ENCODE measurements around the gene CDC42BPA.
"Not testable (repeated sequence)": the region's sequence is repeated elsewhere in the genome, so short reads cannot be mapped to it uniquely, and the experiment has no call there.

Gene CDC42BPA

DNA sequence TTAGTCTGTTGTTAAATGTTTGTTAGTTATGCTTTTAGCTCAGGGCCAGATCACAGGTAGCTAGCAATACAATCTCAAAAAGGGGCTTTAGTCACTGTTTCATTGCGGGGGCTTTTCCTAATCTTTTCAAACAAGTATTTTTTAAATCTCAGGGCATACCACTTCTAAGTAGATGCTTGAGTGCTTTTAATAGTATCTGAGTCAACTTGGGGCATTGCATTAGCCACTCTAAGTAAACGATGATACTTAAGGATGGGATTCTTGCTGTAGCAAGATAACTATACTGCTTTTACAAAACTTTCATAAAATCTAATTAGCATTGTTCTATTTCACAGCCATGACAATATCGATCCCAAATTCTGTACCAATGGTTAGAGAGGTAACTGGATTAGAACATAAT, 11.6 kb downstream of the CDC42BPA start:
- no peak for DNase-seq (ENCODE audit: low spot score)

DNA sequence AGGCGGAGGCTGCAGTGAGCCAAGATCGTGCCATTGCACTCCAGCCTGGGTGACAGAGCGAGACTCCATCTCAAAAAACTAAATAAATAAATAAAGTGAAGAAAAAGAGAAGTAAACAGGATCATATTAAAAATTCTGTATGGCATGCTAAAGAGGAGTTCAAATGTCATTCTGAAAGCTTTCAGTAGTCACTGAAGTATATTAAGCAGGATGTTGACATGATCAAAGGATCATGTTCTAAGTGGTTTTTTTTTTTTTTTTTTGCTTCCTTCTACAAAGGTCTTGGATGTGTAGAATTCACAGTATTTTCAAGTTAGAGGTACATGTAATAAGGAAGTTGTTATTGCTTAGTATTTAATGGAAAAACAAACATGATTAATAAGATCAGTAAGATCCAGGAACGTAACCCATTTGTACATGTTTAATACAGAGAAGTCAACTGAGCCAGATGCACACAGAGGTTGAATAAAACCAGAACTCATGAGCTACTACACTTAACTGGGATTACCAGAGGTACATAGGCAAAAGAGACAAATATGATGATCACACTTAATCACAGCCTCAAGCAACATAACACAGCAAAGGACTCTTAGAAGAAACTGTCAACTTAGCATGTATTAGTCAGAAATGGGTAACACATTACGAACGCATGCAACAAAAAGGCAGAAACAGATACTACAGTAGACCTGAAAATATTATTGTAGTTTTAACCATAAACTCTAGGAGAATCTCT, 12.2 kb downstream of the CDC42BPA start:
- DNase-seq (ENCODE audit: low spot score) = no peak

DNA sequence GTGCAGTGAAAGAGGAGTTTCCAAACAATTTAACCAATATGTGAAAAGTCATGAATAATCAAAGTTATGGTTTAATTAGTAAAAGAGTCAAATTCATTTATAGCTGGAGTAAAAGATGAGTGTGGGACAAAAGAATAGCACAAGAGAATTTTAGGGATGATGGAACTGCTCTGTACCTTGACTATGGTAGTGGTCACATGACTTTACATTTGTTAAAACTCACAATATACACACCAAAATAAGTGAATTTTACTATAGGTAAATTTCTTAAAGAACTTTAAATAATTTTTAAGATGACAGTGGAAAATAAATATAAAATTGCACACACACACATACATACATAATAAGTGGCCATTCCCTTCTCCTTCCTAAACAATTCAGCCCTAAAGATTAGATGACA, 13.6 kb downstream of the CDC42BPA start:
- no peak for DNase-seq (ENCODE audit: low spot score)

DNA sequence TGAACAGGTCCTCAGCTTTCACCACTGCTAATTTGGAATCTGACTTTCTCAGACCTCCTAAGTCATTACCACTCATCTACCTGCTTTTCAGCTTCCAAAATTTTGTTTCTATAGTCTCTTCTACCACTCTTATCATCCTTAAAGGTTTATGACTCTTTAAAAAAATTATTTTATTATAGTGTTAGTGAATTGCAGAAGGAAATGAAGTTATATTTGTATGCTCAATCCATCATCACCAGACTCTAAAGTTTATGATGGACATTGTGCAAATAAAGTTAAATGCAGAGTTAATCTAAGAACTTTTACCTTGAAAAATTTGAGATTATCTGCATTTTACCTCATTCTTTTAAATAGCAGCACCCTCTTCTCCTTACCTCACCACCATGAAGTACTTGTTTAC, 14.6 kb downstream of the CDC42BPA start:
- DNase-seq (ENCODE audit: low spot score) = no peak

DNA sequence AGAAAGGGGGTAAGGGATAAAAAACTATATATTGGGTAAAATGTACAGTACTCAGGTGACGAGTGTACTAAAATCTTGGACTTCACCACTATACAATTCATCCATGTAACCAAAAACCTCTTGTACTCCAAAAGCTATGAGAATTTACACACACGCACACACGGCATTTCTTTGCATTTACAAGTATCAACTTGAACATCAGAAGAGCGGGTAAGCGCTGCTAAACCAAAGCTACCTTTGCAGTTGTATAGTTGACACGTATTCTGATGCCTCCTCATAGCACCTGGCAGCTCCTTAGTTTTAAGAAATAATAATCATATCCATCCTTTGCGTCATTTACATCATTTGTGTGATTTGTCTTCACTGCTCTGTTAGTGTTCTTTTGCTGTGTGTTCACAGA, 17.6 kb downstream of the CDC42BPA start:
- DNase-seq (ENCODE audit: low spot score) = no peak

DNA sequence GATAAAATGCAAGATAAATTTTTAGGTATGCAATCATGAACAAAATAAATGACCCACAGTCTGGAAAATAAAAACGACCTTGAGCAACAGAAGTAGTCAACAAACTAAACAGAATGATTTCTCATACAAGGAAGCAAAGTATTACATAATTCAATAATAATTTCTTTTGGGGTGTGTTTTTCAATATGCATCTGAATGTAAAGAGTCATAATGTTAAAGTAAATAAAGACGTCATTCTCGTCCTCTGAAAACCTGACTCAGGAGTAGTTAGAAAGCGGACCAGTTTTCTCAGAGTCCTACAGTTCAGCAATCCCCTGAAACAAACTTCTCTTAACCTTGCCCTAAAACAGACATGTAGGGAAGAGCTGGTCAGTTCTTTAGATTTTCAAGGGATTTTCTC, 18.6 kb downstream of the CDC42BPA start:
- DNase-seq (ENCODE audit: low spot score) = no peak

DNA sequence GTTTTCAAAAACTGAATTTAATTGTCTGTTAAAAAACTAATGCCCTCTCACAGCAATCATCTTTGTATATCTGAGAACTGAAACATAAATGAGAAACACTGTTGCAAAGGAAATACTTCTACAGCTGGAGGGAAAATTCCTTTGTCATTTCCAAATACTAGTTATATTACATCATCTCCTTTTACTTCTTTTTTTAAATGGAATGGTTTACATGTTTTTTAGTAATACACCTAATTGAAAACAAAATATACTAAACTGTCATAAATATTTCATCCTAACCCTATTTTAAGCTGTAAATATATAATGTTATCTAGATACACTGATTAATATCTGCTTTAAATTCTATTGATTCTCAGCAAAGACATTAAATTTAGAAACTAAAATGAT, 19.1 kb downstream of the CDC42BPA start:
- peak; percentile 34 for DNase-seq (ENCODE audit: low spot score)

DNA sequence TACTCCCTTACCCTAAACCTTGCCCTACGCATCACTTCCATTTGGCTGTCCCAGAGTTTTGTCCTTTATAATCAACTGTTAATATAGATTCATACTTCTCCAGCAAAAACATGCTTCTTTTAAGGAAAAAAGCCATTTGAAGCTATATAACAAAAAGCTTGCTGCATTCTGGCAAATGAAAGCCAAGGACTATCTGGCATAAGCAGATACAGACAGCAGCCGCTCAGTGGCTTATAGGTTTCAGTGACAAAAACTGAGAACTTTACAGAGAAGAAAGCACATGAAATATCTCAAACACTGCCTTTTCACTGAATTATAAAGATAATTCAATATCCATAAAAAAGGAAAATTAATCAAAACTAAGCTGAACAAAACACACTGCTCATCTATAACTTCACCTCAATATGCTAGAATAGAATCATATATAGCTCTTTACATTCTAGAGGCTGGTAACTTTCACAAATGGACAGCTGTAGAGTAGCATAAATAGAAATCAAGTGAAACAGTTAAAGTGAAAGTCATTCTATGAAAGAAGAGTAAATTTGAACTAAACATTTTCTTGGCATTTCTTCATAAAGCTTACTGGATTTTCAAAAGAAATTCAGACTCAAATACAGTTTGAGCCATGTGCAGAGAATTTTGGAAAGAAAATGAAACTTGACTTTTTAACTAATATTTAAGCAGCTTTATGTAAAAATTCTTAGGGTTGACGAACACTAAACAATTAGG, 19.6 kb downstream of the CDC42BPA start:
- DNase-seq (ENCODE audit: low spot score) = no peak

DNA sequence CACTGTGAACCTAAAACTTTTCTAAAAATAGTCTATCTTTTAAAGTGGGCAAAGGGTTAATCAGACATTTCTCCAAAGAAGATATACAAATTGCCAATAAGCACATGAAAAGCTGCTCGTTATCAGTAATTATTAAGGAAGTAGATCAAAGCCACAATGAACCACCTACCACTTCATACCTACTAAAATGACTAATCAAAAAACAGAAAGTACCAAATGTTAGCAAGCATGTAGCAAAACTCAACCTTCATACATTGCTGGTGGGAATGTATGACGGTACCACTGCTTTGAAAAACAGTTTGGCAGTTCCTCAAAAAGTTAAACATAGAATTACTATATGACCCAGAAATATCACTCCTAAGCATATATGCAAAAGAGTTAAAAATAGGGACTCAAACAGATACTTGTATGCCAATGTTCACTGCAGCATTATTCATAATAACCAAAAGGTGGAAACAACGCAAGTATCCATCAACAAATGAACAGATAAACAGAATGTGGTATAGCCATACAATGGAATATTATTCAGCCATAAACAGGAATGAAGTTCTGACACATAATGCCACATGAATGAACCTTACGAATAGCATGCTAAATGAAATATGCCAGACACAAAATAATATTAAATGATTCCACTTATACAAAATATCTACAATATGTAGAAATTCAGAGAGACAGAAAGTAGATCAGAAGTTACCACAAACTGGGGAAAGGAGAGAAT, 21.1 kb downstream of the CDC42BPA start:
- no peak for DNase-seq (ENCODE audit: low spot score)

DNA sequence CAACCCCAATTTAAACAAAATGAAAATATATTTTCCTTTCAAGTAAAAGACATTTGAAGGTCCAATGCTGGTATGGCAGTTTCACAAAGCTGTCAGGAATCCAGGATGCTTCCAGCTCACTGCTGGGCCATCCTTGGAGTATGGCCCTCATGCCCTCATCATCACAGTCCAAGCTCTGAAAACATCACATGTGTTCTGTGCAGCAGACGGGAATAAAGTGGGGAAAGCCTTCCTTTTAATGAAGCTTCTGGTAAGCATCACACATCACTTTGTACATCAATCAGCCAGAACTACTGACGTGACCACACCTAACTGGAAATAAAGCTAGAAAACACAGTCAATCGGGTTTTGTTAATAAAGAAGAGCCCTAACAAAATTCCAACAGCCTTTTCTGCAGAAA, 22.7 kb downstream of the CDC42BPA start:
- no peak for DNase-seq (ENCODE audit: low spot score)

DNA sequence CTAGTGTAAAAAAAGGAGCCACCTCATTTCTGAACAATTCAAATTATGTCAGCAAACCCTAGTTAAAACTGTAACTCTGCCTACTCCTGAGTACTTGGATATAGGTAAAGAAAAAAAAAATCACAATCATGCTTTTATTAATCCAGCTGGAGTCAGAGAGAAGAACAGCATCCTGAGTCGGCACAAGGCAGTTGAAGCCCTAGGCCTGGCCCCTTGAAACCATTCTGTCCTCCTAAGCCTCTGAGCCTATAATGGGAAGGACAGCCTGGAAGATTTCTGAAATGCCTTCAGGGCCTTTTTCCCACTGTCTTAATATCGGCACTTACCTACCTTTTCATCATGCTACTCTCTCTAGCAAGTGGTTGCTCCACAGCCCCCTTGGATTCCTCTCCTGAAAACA, 32.5 kb downstream of the CDC42BPA start:
- no peak for DNase-seq (ENCODE audit: low spot score)

DNA sequence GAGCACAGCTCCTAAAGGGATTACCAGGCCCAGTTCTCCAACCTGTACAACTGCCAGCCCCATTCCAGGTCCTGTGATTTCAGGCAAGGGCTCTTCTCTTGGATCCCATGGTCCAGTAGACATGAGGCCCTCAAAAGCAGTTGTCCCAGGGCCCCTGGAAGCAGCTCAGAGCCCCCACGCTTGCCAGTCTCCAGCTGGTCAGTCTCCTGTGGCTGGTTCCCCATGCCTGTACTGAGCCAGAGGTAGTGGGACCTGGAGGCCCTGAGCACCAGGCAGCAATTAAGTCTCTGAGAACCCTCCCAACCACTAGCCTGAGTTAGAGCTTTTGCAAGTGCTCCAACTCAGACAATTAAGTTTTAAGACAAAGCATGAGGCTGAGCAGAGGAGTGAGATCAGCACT, 36.9 kb downstream of the CDC42BPA start:
- no peak for DNase-seq (ENCODE audit: low spot score)

DNA sequence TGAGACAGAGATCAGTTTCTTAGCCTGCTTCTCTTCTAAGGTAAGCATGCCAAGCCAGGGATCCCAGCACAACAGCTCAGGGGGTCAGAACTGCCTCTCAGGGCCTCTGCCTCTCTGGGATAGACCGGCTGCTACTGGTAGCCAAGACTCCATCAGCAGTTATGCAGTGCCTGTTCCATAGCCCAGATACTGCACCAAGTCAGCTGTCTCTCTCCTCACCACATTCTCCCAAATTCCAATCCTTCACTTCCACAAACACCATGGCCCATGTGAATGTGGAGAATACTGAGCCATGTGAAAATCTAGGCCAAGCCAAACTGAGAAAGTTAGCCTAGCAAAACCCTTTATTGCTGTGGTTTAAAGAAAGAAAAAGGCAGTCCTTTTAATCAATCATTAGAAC, 37.5 kb downstream of the CDC42BPA start:
- no peak for DNase-seq (ENCODE audit: low spot score)

DNA sequence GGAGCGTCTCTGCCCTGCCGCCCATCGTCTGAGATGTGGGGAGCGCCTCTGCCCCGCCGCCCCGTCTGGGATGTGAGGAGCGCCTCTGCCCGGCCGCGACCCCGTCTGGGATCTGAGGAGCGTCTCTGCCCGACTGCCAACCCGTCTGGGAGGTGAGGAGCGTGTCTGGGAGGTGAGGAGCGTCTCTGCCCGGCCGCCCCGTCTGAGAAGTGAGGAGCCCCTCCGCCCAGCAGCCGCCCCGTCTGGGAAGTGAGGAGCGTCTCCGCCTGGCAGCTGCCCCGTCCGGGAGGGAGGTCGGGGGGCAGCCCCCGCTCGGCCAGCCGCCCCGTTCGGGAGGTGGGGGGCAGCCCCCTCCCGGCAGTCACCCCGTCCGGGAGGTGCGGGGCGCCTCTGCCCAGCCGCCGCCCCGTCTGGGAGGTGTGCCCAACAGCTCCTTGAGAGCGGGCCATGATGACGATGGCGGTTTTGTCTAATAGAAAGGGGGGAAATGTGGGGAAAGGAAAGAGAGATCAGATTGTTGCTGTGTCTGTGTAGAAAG, 42.1 kb downstream of the CDC42BPA start:
- DNase-seq (ENCODE audit: low spot score) = not testable (repeated sequence)

DNA sequence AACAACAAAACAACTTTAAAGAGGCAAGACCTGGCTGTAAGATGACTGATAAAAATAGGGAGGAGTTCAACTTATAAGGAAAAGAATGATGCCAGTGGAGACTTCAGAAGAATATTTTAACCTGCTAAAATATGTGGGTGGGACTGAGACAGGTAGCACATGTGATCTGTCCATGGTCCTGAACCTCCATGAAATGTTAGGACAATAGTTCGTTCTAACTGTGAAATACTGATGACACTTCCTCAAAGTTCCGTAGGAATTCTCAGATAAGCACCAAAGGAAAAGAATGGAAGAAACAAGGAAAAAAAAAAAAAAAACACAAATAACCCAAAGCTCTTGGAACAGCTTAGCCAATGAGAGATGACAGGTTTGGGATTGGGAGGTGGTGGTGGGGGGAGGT, 44.7 kb downstream of the CDC42BPA start:
- DNase-seq (ENCODE audit: low spot score) = peak; percentile 26

DNA sequence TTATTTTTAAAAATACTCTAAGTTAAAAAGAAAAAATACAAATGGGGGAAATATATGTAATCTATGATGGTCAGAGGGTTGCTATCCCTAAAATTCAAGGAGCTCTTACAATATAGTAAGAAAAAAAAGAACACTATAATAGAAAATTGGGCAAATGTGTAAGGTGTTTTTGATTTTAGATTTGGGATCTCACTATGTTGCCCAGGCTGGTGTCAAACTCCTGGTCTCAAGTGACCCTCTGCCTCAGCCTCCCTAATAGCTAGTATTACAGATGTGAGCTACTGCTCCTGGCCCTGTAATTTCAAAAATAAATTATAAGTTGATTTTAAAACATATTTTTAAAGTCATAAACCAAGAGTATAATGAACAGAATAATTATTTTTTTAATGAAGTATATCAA, 45.9 kb downstream of the CDC42BPA start:
- DNase-seq (ENCODE audit: low spot score) = no peak

DNA sequence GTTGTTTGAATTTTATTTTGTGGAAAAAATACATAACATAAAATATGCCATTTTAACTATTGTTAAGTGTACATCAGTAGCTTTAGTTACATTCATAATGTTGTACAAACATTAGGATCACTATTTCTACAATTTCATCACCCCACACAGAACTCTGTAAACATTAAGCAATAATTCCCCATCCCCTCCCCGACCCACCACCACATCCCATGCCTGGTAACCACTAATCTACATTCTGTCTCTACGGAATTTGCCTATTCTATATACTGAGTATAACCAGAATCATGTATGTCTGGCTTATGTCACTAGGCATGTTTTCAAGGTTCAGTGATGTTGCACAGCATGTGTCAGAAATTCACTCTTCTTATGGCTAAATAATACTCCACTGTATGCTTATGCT, 47.7 kb downstream of the CDC42BPA start:
- no peak for DNase-seq (ENCODE audit: low spot score)

DNA sequence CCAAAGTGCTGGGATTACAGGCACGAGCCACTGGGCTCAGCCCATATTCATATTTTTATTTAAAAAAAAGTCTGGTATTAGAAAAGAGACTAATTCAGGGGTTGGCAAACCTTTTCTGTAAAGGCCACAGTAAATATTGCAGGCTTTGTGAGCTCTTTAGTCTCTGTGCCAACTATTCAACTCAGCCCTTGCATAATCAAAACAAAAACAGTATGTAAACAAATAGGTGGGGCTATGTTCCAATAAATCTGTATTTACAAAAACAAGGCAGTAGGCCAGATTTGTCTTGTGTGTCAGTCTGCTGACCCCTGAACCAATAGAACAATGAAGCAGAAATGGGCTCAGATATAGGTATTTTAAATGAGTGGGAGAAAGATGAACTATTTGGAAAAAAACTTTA, 49.3 kb downstream of the CDC42BPA start:
- DNase-seq (ENCODE audit: low spot score) = no peak

DNA sequence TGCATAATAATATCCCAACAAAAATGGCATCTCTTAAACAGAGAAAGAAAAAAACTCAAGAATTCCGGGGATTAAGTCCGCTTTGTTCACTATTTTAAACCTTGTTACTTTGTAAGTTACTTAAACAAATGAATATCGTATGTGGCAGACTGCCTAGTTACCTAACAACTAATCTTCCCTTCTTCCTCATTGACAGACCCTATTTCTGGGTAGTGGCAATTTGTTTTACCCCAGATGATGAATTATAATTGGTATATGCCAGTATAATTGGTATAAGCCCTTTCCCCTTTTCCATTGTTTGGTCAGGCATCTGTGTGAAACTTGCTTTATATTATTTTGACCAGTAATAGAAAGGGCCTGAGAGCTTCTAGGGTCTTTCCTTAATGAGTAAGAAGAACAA, 52.4 kb downstream of the CDC42BPA start:
- DNase-seq (ENCODE audit: low spot score) = no peak

DNA sequence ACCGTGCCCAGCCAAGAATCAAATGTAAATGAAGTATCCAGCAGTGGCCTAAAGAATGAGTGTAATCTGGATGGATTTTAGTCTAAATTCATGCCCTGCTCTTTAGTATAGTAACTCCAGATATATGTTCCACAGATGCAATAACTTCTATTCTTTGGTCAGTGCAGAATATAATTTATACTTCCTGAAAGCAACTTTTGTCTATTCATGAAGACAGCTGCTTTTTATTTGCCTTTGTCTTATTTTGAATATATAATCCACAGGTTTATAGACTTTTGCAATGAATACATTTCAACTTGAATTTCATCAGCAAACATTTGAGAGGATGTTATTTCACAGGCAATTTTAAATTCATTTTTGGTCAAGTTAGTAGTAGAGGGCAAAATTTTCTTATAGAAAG, 54.4 kb downstream of the CDC42BPA start:
- no peak for DNase-seq (ENCODE audit: low spot score)

DNA sequence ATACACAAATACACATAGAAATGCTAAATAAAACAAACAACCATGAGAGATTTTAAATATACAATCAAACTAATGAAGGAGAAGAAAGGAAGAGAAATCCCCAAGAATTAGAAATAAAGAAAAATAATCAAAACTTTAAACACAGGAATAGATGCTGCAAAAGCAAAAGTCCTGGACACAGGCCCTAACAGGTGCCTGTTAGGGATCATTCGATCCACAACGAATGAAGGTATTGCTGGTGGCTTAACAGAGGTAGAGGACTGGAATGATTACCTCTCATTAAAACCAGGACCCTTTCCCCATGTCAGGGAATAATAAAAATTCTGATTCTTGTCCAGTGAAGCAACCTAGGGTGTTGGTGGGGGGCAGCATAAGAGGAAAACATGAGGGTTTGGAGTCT, 56.8 kb downstream of the CDC42BPA start:
- DNase-seq (ENCODE audit: low spot score) = no peak

DNA sequence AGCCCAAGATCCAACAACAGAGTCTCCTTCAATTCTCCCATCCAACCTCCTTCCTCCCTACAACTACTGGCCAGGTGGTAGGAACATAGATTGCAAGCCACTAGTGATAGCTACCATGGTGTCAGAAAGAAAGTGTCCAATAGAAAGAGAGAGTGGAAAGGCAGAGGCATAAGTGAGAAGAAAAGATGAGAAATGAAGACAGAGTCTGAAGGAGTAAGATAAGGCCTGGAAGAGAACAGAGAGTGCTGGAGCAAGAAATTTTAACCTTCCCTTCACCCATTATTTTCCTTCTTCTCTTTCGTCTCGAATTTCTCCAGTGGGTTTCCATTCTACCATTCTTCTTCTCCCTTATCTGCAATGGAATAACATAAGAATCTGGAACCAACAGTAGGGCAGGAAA, 57.9 kb downstream of the CDC42BPA start:
- DNase-seq (ENCODE audit: low spot score) = no peak

DNA sequence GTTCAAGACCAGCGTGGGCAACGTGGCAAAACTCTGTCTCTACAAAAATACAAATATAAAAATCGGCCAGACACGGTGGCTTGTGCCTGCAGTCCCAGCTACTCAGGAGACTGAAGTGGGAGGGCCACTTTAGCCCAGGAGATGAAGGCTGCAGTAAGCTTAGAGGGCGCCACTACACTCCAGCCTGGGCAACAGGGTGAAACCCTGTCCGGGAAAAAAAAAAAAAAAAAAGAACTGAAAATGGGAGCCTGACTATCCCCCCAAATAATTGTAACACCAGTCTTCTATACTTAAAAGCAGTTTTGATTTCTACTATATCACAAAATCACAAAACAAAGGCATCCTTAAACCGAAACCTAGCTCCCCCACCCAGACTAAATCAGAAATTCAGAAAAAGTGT, 60.3 kb downstream of the CDC42BPA start:
- no peak for DNase-seq (ENCODE audit: low spot score)

Data from RKO (cell line).